ENCODE measurements around the gene PITPNC1.
"Not testable (repeated sequence)": the region's sequence is repeated elsewhere in the genome, so short reads cannot be mapped to it uniquely, and the experiment has no call there.

PITPNC1 gene

GRCh38 chr17:67648032-67648905 lies 271.2 kb downstream of the PITPNC1 start:
- no peak for DNase-seq (ENCODE audit: low read depth, low spot score)

GRCh38 chr17:67648906-67649295 lies 271.8 kb downstream of the PITPNC1 start:
- DNase-seq (ENCODE audit: low read depth, low spot score) = not testable (repeated sequence)

GRCh38 chr17:67649891-67650290 lies 272.8 kb downstream of the PITPNC1 start:
- DNase-seq (ENCODE audit: low read depth, low spot score) = no peak

GRCh38 chr17:67651218-67651579 lies 274.1 kb downstream of the PITPNC1 start:
- not testable (repeated sequence) for DNase-seq (ENCODE audit: low read depth, low spot score)

- DNase-seq (ENCODE audit: low read depth, low spot score) = no peak
These were observed 275.4 kb downstream of the PITPNC1 start for GRCh38 chr17:67652433-67652832.

GRCh38 chr17:67655478-67656148 lies 278.5 kb downstream of the PITPNC1 start:
- DNase-seq (ENCODE audit: low read depth, low spot score) = no peak

- no peak for DNase-seq (ENCODE audit: low read depth, low spot score)
These were observed 279.6 kb downstream of the PITPNC1 start for GRCh38 chr17:67656494-67657203.

GRCh38 chr17:67657596-67657995 lies 280.5 kb downstream of the PITPNC1 start:
- no peak for DNase-seq (ENCODE audit: low read depth, low spot score)

GRCh38 chr17:67658265-67658664 lies 281.2 kb downstream of the PITPNC1 start:
- no peak for DNase-seq (ENCODE audit: low read depth, low spot score)

- DNase-seq (ENCODE audit: low read depth, low spot score) = no peak
These were observed 281.9 kb downstream of the PITPNC1 start for GRCh38 chr17:67659028-67659427.

GRCh38 chr17:67662712-67663111 lies 285.6 kb downstream of the PITPNC1 start:
- no peak for DNase-seq (ENCODE audit: low read depth, low spot score)

- DNase-seq (ENCODE audit: low read depth, low spot score) = no peak
These were observed 286.4 kb downstream of the PITPNC1 start for GRCh38 chr17:67663457-67663856.

GRCh38 chr17:67666028-67666427 lies 288.9 kb downstream of the PITPNC1 start:
- no peak for DNase-seq (ENCODE audit: low read depth, low spot score)

GRCh38 chr17:67666710-67667109 lies 289.6 kb downstream of the PITPNC1 start:
- no peak for DNase-seq (ENCODE audit: low read depth, low spot score)

- peak; percentile 15 for DNase-seq (ENCODE audit: low read depth, low spot score)
These were observed 294.4 kb downstream of the PITPNC1 start for GRCh38 chr17:67671493-67671892.

- no peak for DNase-seq (ENCODE audit: low read depth, low spot score)
These were observed 295.7 kb downstream of the PITPNC1 start for GRCh38 chr17:67672592-67673335.

- DNase-seq (ENCODE audit: low read depth, low spot score) = no peak
These were observed 298.4 kb downstream of the PITPNC1 start for GRCh38 chr17:67675481-67675880.

- no peak for DNase-seq (ENCODE audit: low read depth, low spot score)
These were observed 299.2 kb downstream of the PITPNC1 start for GRCh38 chr17:67676305-67676704.

GRCh38 chr17:67678414-67678813 lies 301.3 kb downstream of the PITPNC1 start:
- DNase-seq (ENCODE audit: low read depth, low spot score) = no peak

GRCh38 chr17:67679225-67679624 lies 302.1 kb downstream of the PITPNC1 start:
- no peak for DNase-seq (ENCODE audit: low read depth, low spot score)

GRCh38 chr17:67679721-67680120 lies 302.6 kb downstream of the PITPNC1 start:
- DNase-seq (ENCODE audit: low read depth, low spot score) = no peak

Measured in astrocyte of the hippocampus (primary cell).